Measurements from ENCODE around the gene SEMA4D.

SEMA4D gene

GRCh38 chr9:89449261-89449671, 48.6 kb downstream of the SEMA4D start:
- H3K27ac ChIP-seq, result no peak overlapping the region
- H4K20me1 ChIP-seq (ENCODE audit: insufficient read depth), result no peaks in the 10 kb centered on the region
- TF ChIP-seq CTCF (conservative IDR thresholded peaks at IDR 0.05; ENCODE audit: low read depth, low read length), result no peak
- H3K4me1 ChIP-seq (ENCODE audit: low read depth, poor library complexity, severe bottlenecking), result peaks cover 27% of the 10 kb centered on the region
- H3K79me2 ChIP-seq (ENCODE audit: insufficient read depth, low read depth), result peaks cover 31% of the 10 kb centered on the region; the same call in 1 of the 2 replicates
- no peak overlapping the region for H3K4me2 ChIP-seq
- no peak overlapping the region for H3K9ac ChIP-seq
- peaks cover 2% of the 10 kb centered on the region; the same call in 1 of the 2 replicates for H3K36me3 ChIP-seq (ENCODE audit: insufficient read depth)
- no peak overlapping the region for H2AFZ ChIP-seq (ENCODE audit: low read depth)
- H3K27me3 ChIP-seq (ENCODE audit: insufficient read depth, low read depth), result no peaks in the 10 kb centered on the region
- H3K4me3 ChIP-seq (IDR thresholded peaks at IDR 0.05; ENCODE audit: insufficient read depth, low read depth, low read length), result no peak overlapping the region

GRCh38 chr9:89448821-89449220, 49.1 kb downstream of the SEMA4D start:
- H3K79me2 ChIP-seq (ENCODE audit: insufficient read depth, low read depth), result peaks cover 31% of the 10 kb centered on the region; the same call in 1 of the 2 replicates
- H3K36me3 ChIP-seq (ENCODE audit: insufficient read depth), result no peaks in the 10 kb centered on the region
- no peaks in the 10 kb centered on the region for H4K20me1 ChIP-seq (ENCODE audit: insufficient read depth)
- H3K4me1 ChIP-seq (ENCODE audit: low read depth, poor library complexity, severe bottlenecking), result peaks cover 32% of the 10 kb centered on the region
- no peak overlapping the region for H3K27ac ChIP-seq
- no peaks in the 10 kb centered on the region for H3K27me3 ChIP-seq (ENCODE audit: insufficient read depth, low read depth)
- no peak overlapping the region for H3K4me3 ChIP-seq (IDR thresholded peaks at IDR 0.05; ENCODE audit: insufficient read depth, low read depth, low read length)
- H3K9ac ChIP-seq, result no peak overlapping the region
- no peak for TF ChIP-seq CTCF (conservative IDR thresholded peaks at IDR 0.05; ENCODE audit: low read depth, low read length)
- H3K4me2 ChIP-seq, result no peak overlapping the region
- H2AFZ ChIP-seq (ENCODE audit: low read depth), result no peak overlapping the region

- no peak for TF ChIP-seq CTCF (conservative IDR thresholded peaks at IDR 0.05; ENCODE audit: low read depth, low read length)
- H4K20me1 ChIP-seq (ENCODE audit: insufficient read depth), result no peaks in the 10 kb centered on the region
- H3K79me2 ChIP-seq (ENCODE audit: insufficient read depth, low read depth), result peaks cover 31% of the 10 kb centered on the region; the same call in 1 of the 2 replicates
- H3K36me3 ChIP-seq (ENCODE audit: insufficient read depth), result no peaks in the 10 kb centered on the region
- no peak overlapping the region for H3K4me2 ChIP-seq
- peaks cover 36% of the 10 kb centered on the region for H3K4me1 ChIP-seq (ENCODE audit: low read depth, poor library complexity, severe bottlenecking)
- no peak overlapping the region for H3K9ac ChIP-seq
- no peaks in the 10 kb centered on the region for H3K27me3 ChIP-seq (ENCODE audit: insufficient read depth, low read depth)
- H3K4me3 ChIP-seq (IDR thresholded peaks at IDR 0.05; ENCODE audit: insufficient read depth, low read depth, low read length), result no peak overlapping the region
- no peak overlapping the region for H2AFZ ChIP-seq (ENCODE audit: low read depth)
- no peak overlapping the region for H3K27ac ChIP-seq
Measured at GRCh38 chr9:89448381-89448780, 49.5 kb downstream of the SEMA4D start.

GRCh38 chr9:89447416-89447815, 50.5 kb downstream of the SEMA4D start:
- no peak for TF ChIP-seq CTCF (conservative IDR thresholded peaks at IDR 0.05; ENCODE audit: low read depth, low read length)
- Histone ChIP-seq H3K4me2 (no peak overlapping the region), H3K36me3 (ENCODE audit: insufficient read depth) (no peaks in the 10 kb centered on the region)

More at GRCh38 chr9:89447416-89447815, 50.5 kb downstream of the SEMA4D start:
- Histone ChIP-seq H3K27me3 (ENCODE audit: insufficient read depth, low read depth) (no peaks in the 10 kb centered on the region), H3K79me2 (ENCODE audit: insufficient read depth, low read depth) (peaks cover 38% of the 10 kb centered on the region; the same call in 1 of the 2 replicates), H3K4me3 (IDR thresholded peaks at IDR 0.05; ENCODE audit: insufficient read depth, low read depth, low read length) (no peak overlapping the region), H4K20me1 (ENCODE audit: insufficient read depth) (no peaks in the 10 kb centered on the region), H3K27ac (no peak overlapping the region), H3K4me1 (ENCODE audit: low read depth, poor library complexity, severe bottlenecking) (peaks cover 46% of the 10 kb centered on the region), H3K9ac (no peak overlapping the region), H2AFZ (ENCODE audit: low read depth) (no peak overlapping the region)

Measured in KMS-11 (cell line).